Ecto neural progenitor cell (in vitro differentiated cells): Measurements from ENCODE around the gene LUC7L.
"Not testable (repeated sequence)": the region's sequence is repeated elsewhere in the genome, so short reads cannot be mapped to it uniquely, and the experiment has no call there.

Experiments used
- DNase-seq: peaks from one replicate; pipeline ENCODE4 v3.0.0-alpha.2; 2018; ENCODE audit warnings: low spot score

The LUC7L gene

GRCh38 chr16:229731-230281, 557 bp upstream of the LUC7L start:
- no peak for DNase-seq

- no peak for DNase-seq
Measured at GRCh38 chr16:228151-228851, 948 bp downstream of the LUC7L start.

- DNase-seq, result no peak
Measured at GRCh38 chr16:220021-220420, 9.2 kb downstream of the LUC7L start.

- no peak for DNase-seq
Measured at GRCh38 chr16:212999-213398, 16.2 kb downstream of the LUC7L start.

GRCh38 chr16:211631-212180, 17.5 kb downstream of the LUC7L start:
- not testable (repeated sequence) for DNase-seq

- not testable (repeated sequence) for DNase-seq
Measured at GRCh38 chr16:209359-209758, 19.9 kb downstream of the LUC7L start.

GRCh38 chr16:204046-204445, 25.2 kb downstream of the LUC7L start:
- not testable (repeated sequence) for DNase-seq

- DNase-seq, result no peak
Measured at GRCh38 chr16:203246-203645, 26.0 kb downstream of the LUC7L start.

GRCh38 chr16:200388-200787, 28.9 kb downstream of the LUC7L start:
- no peak for DNase-seq

GRCh38 chr16:194516-194915, 34.7 kb downstream of the LUC7L start:
- DNase-seq, result no peak

- no peak for DNase-seq
Measured at GRCh38 chr16:193441-193840, 35.8 kb downstream of the LUC7L start.

- DNase-seq, result no peak
Measured at GRCh38 chr16:192686-193085, 36.6 kb downstream of the LUC7L start.

GRCh38 chr16:191831-192230, 37.4 kb downstream of the LUC7L start:
- DNase-seq, result no peak

- DNase-seq, result no peak
Measured at GRCh38 chr16:189604-190186, 39.6 kb downstream of the LUC7L start.

GRCh38 chr16:188674-189073, 40.6 kb downstream of the LUC7L start:
- DNase-seq, result no peak

GRCh38 chr16:187330-187729, 41.9 kb downstream of the LUC7L start:
- DNase-seq, result no peak

- no peak for DNase-seq
Measured at GRCh38 chr16:185691-186090, 43.6 kb downstream of the LUC7L start.

GRCh38 chr16:185213-185612, 44.0 kb downstream of the LUC7L start:
- DNase-seq, result no peak

- no peak for DNase-seq
Measured at GRCh38 chr16:183005-183404, 46.2 kb downstream of the LUC7L start.

GRCh38 chr16:181565-182021, 47.7 kb downstream of the LUC7L start:
- no peak for DNase-seq

- peak; percentile 92 for DNase-seq
Measured at GRCh38 chr16:180681-181564, 48.3 kb downstream of the LUC7L start.

- DNase-seq, result peak; percentile 80
Measured at GRCh38 chr16:180101-180675, 49.1 kb downstream of the LUC7L start, which contains the start of gene HBQ1. HBQ1 (plus strand) TSS chr16:180459; CDS start chr16:180487, 28 bp downstream.
